Fibroblast of lung (primary cell): ENCODE data around the gene ATAD5.

Source experiments
- CTCF ChIP-seq, 2 donors: IDR thresholded peaks in 1 of 2; conservative IDR thresholded peaks in 1 of 2; 1 replicate in 1 of 2; 2 replicates in 1 of 2; pipeline ENCODE4 v1.5.1; 2011 to 2012; ENCODE audit warnings: low read length in 2 of 2, control low read depth in 1 of 2, inconsistent platforms in 1 of 2, low read depth in 1 of 2, mild to moderate bottlenecking in 1 of 2
- EZH2 ChIP-seq: IDR thresholded peaks from 2 replicates; pipeline ENCODE4 v1.5.1; 2012; ENCODE audit warnings: low read length, control low read depth, mild to moderate bottlenecking; ENCODE audit errors: missing control alignments

- TF ChIP-seq CTCF (conservative IDR thresholded peaks at IDR 0.05 in 1 of 2, IDR thresholded peaks at IDR 0.05 in 1 of 2; ENCODE audit: low read depth in 1 of 2, low read length in 2 of 2): no peak
- TF ChIP-seq EZH2: no peak
Measured at GRCh38 chr17:30905742-30906100, 74.0 kb downstream of the ATAD5 start.
